HUES64 (cell line): ENCODE results near the gene SMARCD3.

Experiments used
- H3K27ac ChIP-seq: 2 replicates; pipeline ENCODE4 v1.7.0; 2013; ENCODE audit warnings: low read depth, low read length, inconsistent platforms
- H3K27me3 ChIP-seq: 2 replicates; pipeline ENCODE4 v1.6.1; 2013; ENCODE audit warnings: mild to moderate bottlenecking, low read length; ENCODE audit not compliant: insufficient read depth
- H3K36me3 ChIP-seq: 2 replicates; pipeline ENCODE4 v1.6.1; 2013; ENCODE audit warnings: mild to moderate bottlenecking, low read length; ENCODE audit not compliant: insufficient read depth
- H3K4me1 ChIP-seq: 2 replicates; pipeline ENCODE4 v1.6.1; 2013; ENCODE audit warnings: mild to moderate bottlenecking, low read length, moderate library complexity; ENCODE audit not compliant: insufficient read depth
- H3K4me3 ChIP-seq: 2 replicates; pipeline ENCODE4 v1.5.1; 2013; ENCODE audit warnings: mild to moderate bottlenecking, low read length, moderate library complexity
- H3K9ac ChIP-seq: 2 replicates; pipeline ENCODE4 v1.6.1; 2013; ENCODE audit warnings: mild to moderate bottlenecking, low read depth, low read length
- H3K9me3 ChIP-seq: 2 replicates; pipeline ENCODE4 v1.6.1; 2013; ENCODE audit warnings: low read depth, low read length; ENCODE audit not compliant: insufficient read depth
- WGBS: fragments of 150-250, 120-280 bp; methylation state at CpG from one replicate; pipeline ENCODE4 v1.1.7; 2013; ENCODE audit warnings: missing lambda C conversion rate; 5-methylcytosine and 5-hydroxymethylcytosine counted together

Gene SMARCD3

GRCh38 chr7:151215396-151215795 is 33.1 kb downstream of the SMARCD3 start:
- Histone ChIP-seq H3K9ac (no peak overlapping the region), H3K9me3 (no peaks in the 10 kb centered on the region), H3K4me1 (peaks cover 6% of the 10 kb centered on the region; the same call in 1 of the 2 replicates), H3K36me3 (peaks cover 80% of the 10 kb centered on the region), H3K27ac (no peak overlapping the region), H3K27me3 (no peaks in the 10 kb centered on the region), H3K4me3 (no peak overlapping the region)
- WGBS = 98% methylated on average over 4 of the region's 5 CpGs

- Histone ChIP-seq H3K4me1 (peaks cover 6% of the 10 kb centered on the region), H3K36me3 (peaks cover 69% of the 10 kb centered on the region), H3K9ac (no peak overlapping the region), H3K27ac (no peak overlapping the region), H3K9me3 (no peaks in the 10 kb centered on the region), H3K4me3 (no peak overlapping the region), H3K27me3 (no peaks in the 10 kb centered on the region)
- 90% methylated on average over 3 of the region's 3 CpGs for WGBS
Measured at GRCh38 chr7:151213826-151214225, 34.7 kb downstream of the SMARCD3 start.

DNA sequence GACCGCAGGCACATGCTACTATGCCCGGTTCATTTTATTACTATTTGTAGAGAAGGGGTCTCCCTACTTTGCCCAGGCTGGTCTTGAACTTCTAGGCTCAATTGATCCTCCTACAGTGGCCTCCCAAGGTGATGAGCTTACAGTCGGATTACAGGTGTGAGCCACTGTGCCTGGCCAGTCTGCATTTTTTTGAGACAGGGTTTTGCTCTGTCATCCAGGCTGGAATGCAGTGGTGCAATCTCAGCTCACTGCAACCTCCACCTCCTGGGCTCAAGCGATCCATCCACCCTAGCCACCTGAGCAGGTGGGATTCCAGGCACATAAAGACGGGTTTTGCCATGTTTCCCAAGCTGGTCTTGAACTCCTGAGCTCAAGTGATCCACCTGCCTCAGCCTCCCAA is 35.9 kb downstream of the SMARCD3 start:
- Histone ChIP-seq H3K27me3 (no peaks in the 10 kb centered on the region), H3K27ac (no peak overlapping the region), H3K4me1 (peaks cover 6% of the 10 kb centered on the region), H3K9me3 (no peaks in the 10 kb centered on the region), H3K4me3 (no peak overlapping the region), H3K9ac (no peak overlapping the region), H3K36me3 (peaks cover 57% of the 10 kb centered on the region)
- WGBS = 86% methylated on average over 5 of the region's 5 CpGs

GRCh38 chr7:151211155-151211772 is 37.2 kb downstream of the SMARCD3 start:
- H3K36me3 ChIP-seq = peaks cover 44% of the 10 kb centered on the region
- H3K9me3 ChIP-seq = no peaks in the 10 kb centered on the region
- H3K9ac ChIP-seq = no peak overlapping the region
- 78% methylated on average over 3 of the region's 3 CpGs for WGBS
- H3K27me3 ChIP-seq = no peaks in the 10 kb centered on the region
- H3K27ac ChIP-seq = no peak overlapping the region
- peaks cover 6% of the 10 kb centered on the region for H3K4me1 ChIP-seq
- H3K4me3 ChIP-seq = no peak overlapping the region

DNA sequence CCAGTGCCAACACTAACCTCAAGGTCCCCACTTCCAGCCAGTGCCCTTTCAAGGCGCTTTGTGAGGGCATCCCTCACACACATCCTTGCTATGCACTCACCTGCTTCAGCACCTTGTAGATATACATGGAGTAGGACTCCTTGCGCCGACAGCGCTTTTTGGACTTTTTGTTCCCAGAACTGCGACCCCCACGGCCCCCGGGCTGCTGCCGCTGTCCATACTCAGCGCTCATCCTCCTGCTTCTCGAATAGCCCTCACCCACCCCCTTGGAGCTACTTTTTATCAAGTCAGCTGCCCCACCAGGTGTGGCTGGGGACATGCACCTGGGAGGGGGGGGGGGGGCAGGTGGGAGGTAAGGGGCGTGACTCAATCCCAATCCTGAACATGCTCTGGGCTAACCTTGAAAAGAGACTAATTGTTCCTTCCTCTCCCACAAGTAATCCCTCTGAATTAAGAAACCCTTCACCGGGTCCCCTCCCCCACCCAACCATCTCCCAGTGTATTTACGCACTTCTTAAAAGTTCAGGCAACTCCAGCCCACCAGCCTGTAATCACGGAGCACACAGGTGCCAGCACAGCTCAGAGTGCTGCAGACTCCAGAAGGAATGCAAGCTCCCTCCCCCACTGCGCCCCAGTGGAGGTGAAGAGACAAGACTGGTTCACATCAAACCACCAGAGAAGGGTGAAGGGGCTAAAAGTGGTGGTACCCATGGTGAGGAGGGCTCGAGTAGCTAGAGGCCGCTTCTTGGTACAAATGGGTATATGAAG is 38.2 kb downstream of the SMARCD3 start, which contains the start of gene H2BK1:
Gene H2BK1, minus strand, starts transcription at position 402 of the 768 bp plus-strand sequence. Its CDS starts 170 bp downstream, at position 232.
- H3K9ac ChIP-seq = no peak within 1 kb of the TSS
- H3K27me3 ChIP-seq = no peaks in the 10 kb centered on the region
- WGBS = 81% methylated on average over 17 of the region's 17 CpGs

DNA sequence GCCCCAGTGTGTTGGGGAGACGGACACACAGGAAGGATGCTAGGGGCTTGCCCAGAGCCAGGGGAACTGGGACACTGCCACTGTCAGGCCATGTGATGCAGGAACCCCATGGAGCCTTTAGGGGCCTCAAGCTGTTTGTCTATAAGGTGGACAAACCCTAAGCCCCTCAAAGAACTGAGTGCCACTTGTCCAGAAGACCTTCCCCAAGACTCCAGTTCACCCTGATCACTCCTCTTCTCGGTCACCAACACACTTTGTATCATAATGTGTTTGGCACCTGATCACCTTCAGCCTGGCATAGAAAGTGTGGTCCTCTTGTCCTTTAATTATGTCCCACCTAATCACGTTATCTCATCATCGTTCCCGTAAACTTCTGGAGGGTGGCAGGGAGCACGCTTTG is 38.9 kb downstream of the SMARCD3 start:
- Histone ChIP-seq H3K27ac (no peak overlapping the region), H3K4me1 (peaks cover 6% of the 10 kb centered on the region), H3K36me3 (peaks cover 27% of the 10 kb centered on the region), H3K4me3 (no peak overlapping the region), H3K9ac (no peak overlapping the region), H3K27me3 (no peaks in the 10 kb centered on the region), H3K9me3 (no peaks in the 10 kb centered on the region)
- 95% methylated on average over 6 of the region's 6 CpGs for WGBS

More for the DNA sequence above, 38.2 kb downstream of the SMARCD3 start, which contains the start of gene H2BK1:
- no peak within 1 kb of the TSS for H3K27ac ChIP-seq
- H3K9me3 ChIP-seq = no peaks in the 10 kb centered on the region
- peaks cover 6% of the 10 kb centered on the region for H3K4me1 ChIP-seq
- no peak within 1 kb of the TSS for H3K4me3 ChIP-seq
- peaks cover 34% of the 10 kb centered on the region for H3K36me3 ChIP-seq

GRCh38 chr7:151208253-151208862 is 40.1 kb downstream of the SMARCD3 start:
- Histone ChIP-seq H3K4me3 (no peak overlapping the region), H3K4me1 (peaks cover 6% of the 10 kb centered on the region), H3K9me3 (no peaks in the 10 kb centered on the region), H3K27me3 (no peaks in the 10 kb centered on the region), H3K27ac (no peak overlapping the region), H3K36me3 (peaks cover 15% of the 10 kb centered on the region), H3K9ac (no peak overlapping the region)
- 80% methylated on average over 8 of the region's 9 CpGs for WGBS

- H3K27ac ChIP-seq = no peak overlapping the region
- H3K27me3 ChIP-seq = no peaks in the 10 kb centered on the region
- peaks cover 9% of the 10 kb centered on the region for H3K36me3 ChIP-seq
- 92% methylated on average over 12 of the region's 12 CpGs for WGBS
- no peaks in the 10 kb centered on the region for H3K9me3 ChIP-seq
- H3K4me3 ChIP-seq = no peak overlapping the region
- H3K4me1 ChIP-seq = peaks cover 6% of the 10 kb centered on the region
- no peak overlapping the region for H3K9ac ChIP-seq
Measured at GRCh38 chr7:151207804-151208203, 40.7 kb downstream of the SMARCD3 start.

DNA sequence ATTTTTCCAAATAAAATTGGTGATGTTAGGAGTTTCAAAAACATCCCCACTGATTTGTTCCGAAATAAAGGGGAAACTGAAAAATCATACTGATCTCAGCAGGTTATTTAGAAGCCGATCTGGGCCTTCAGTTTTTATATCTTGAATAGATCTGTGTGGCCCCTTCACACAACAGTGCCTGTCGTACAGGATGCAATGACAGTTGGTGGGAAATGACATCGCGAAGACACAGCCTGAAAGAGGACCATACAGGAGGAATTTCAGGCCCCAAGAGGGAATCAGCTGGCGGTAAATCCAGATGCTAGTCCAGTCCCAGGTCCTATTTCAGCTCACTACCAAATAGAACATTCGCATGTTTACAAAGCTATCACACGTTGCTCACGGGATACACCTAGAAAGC is 41.2 kb downstream of the SMARCD3 start:
- H3K36me3 ChIP-seq = 0 out of 2 replicates have a peak, but pooled peaks cover 5% of the 10 kb centered on the region
- no peak overlapping the region for H3K27ac ChIP-seq
- 87% methylated on average over 9 of the region's 9 CpGs for WGBS
- no peak overlapping the region for H3K4me3 ChIP-seq
- H3K4me1 ChIP-seq = peaks cover 6% of the 10 kb centered on the region
- no peak overlapping the region for H3K9ac ChIP-seq
- H3K9me3 ChIP-seq = no peaks in the 10 kb centered on the region
- H3K27me3 ChIP-seq = no peaks in the 10 kb centered on the region

DNA sequence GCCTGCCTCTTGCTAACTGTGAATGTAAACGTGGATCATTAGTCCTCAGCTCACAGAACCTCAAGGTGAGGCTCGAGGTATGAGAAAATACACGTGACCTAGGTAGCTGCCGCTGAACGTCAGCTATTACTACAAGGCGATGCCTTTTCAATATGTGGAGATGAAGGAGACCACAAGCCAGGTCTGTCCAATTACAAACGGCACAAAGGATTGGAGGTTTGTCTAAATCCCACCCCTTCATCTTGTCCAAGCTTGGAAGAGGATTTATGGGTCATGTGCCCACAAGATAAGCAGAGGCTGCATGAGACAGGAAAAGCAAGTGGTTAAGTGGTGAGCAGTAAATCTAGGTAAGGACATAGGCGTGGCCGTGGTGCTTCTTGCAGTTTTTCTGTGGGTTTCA is 41.6 kb downstream of the SMARCD3 start:
- H3K27me3 ChIP-seq = no peaks in the 10 kb centered on the region
- H3K4me1 ChIP-seq = peaks cover 6% of the 10 kb centered on the region
- H3K36me3 ChIP-seq = 0 out of 2 replicates have a peak, but pooled peaks cover under 1% of the 10 kb centered on the region
- H3K4me3 ChIP-seq = no peak overlapping the region
- no peak overlapping the region for H3K9ac ChIP-seq
- no peak overlapping the region for H3K27ac ChIP-seq
- 91% methylated on average over 9 of the region's 9 CpGs for WGBS
- no peaks in the 10 kb centered on the region for H3K9me3 ChIP-seq

GRCh38 chr7:151205730-151206129 is 42.8 kb downstream of the SMARCD3 start:
- 72% methylated on average over 6 of the region's 6 CpGs for WGBS
- no peaks in the 10 kb centered on the region for H3K27me3 ChIP-seq

More at GRCh38 chr7:151205730-151206129, 42.8 kb downstream of the SMARCD3 start:
- Histone ChIP-seq H3K36me3 (no peaks in the 10 kb centered on the region), H3K4me1 (peaks cover 4% of the 10 kb centered on the region), H3K9me3 (no peaks in the 10 kb centered on the region), H3K27ac (no peak overlapping the region), H3K4me3 (no peak overlapping the region), H3K9ac (no peak overlapping the region)
